Measurements from ENCODE around the gene FGFR2. TPM values are rescaled to one million over a fixed set of nuclear protein-coding genes. Genes with fewer than 3 reads are reported as not detected.

FGFR2 gene
- total RNA-seq, 4 donors from 2014 or later = 0.11 to 0.31 (median 0.22) TPM; not detected in 1

DNA sequence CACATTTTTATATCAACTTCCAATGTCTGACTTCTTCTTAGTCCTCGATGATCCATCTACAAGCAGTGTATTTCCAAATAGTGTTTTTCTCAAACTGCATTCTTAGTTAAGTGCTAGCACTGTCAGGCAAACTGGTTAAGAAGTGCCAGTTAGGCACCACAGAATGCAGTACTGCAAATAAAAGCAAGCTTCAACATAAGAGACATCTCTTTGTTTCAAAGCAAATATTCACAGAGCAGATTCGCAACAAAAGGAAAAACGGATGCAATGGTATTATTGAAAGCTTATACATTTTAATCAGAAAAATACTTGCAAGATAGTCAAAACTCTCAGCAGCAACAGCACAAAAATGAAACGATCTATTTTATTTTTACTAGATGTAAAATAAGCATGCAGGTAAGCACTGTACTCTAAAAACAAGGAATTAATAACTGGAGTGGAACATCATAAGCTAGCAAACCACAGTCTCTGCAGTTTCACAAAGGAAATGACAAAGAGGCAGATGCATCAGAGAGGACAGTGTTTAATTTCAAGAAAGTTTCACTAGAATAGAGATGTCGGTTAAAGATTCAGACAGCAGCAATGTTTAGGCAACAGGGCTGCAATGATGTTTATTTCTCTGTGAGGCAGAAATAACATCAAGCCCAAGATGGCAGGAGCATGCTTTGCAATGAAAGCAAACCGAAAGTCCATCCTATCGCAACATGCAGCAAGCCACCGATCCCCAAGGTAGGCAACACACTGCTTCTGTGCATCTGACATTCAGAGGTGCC lies 82.0 kb downstream of the FGFR2 start:
- Histone ChIP-seq H3K9me3 (no peaks in the 10 kb centered on the region), H3K27me3 (no peaks in the 10 kb centered on the region), H3K4me1 (no peaks in the 10 kb centered on the region), H3K4me3 (no peak overlapping the region), H3K36me3 (no peaks in the 10 kb centered on the region), H3K27ac (no peak overlapping the region)
- TF ChIP-seq POLR2A (IDR thresholded peaks at IDR 0.05) = no peak
- TF ChIP-seq, protein P1, sequence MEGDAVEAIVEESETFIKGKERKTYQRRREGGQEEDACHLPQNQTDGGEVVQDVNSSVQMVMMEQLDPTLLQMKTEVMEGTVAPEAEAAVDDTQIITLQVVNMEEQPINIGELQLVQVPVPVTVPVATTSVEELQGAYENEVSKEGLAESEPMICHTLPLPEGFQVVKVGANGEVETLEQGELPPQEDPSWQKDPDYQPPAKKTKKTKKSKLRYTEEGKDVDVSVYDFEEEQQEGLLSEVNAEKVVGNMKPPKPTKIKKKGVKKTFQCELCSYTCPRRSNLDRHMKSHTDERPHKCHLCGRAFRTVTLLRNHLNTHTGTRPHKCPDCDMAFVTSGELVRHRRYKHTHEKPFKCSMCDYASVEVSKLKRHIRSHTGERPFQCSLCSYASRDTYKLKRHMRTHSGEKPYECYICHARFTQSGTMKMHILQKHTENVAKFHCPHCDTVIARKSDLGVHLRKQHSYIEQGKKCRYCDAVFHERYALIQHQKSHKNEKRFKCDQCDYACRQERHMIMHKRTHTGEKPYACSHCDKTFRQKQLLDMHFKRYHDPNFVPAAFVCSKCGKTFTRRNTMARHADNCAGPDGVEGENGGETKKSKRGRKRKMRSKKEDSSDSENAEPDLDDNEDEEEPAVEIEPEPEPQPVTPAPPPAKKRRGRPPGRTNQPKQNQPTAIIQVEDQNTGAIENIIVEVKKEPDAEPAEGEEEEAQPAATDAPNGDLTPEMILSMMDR (IDR thresholded peaks at IDR 0.05 in 4 of 5, conservative IDR thresholded peaks at IDR 0.05 in 1 of 5) = no peak
- ATAC-seq = no peak
- in situ Hi-C loops (cut with MboI; ENCODE audit: low sequenced_read_pairs in 4 of 4) = no loop called here
- no peak for DNase-seq
- intact Hi-C loops (cut with DNase I; ENCODE audit: low total_unique reads) = no loop called here

DNA sequence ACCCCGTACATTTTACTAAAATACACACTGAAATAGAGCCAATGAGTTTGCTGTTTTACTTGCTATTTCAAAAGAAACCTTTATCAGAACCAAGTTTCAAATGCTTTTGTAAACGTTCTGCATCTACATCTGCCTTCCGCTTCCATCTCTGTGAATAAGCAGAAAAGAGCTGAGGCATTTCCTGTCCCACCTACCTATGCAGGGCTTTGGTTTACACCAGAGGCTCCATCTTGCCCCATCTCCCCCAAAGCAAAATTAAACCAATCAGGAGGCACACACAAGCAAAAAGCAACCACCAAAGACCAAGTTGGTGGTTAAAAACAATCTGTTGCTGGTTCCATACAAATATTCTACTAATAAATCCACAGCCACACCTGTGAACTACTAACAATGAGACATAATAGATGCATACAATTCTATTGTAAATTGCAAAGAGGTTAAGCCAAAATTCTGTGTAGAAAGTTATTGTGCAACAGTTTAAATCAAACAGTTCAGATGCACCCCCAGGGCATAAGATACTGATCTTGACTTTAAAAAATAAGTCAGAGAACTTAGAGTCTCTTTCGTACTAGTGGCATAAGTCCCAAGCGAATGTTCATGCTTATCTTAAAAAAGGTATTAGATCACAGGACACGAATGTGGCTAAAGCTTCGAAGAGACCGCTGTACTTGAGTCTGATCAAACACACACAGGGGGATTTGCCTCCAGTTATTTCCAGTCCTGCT lies 83.9 kb downstream of the FGFR2 start:
- H3K9me3 ChIP-seq = no peaks in the 10 kb centered on the region
- DNase-seq (no peak), ATAC-seq (no peak)
- H3K4me3 ChIP-seq = no peak overlapping the region
- in situ Hi-C loops (cut with MboI; ENCODE audit: low sequenced_read_pairs in 4 of 4) (no loop called here), intact Hi-C loops (cut with DNase I; ENCODE audit: low total_unique reads) (no loop called here)
- H3K27ac ChIP-seq = no peak overlapping the region
- H3K36me3 ChIP-seq = no peaks in the 10 kb centered on the region
- no peaks in the 10 kb centered on the region for H3K27me3 ChIP-seq
- no peak for TF ChIP-seq POLR2A (IDR thresholded peaks at IDR 0.05)
- TF ChIP-seq, protein P1 (IDR thresholded peaks at IDR 0.05 in 4 of 5, conservative IDR thresholded peaks at IDR 0.05 in 1 of 5) = no peak
- no peaks in the 10 kb centered on the region for H3K4me1 ChIP-seq

DNA sequence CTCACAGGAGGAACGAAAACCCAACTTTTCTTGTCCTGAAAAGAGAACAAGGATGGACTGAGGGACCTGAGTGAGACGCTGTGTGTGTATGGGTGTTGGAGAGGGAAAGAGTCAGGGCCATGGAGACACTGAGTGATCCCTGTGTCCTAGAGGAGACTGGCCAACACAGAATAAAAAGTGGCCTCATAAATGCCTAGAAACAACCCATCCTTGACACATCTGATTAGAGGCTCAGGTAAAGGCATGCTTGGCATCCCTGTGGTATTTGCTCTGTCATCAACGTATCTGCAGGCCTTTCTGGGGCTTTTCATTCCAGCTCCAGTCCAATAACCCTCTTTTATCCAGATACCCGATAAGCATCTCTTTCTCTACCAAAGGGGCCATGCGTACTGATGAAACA lies 86.3 kb downstream of the FGFR2 start:
- H3K27me3 ChIP-seq = no peaks in the 10 kb centered on the region
- no peaks in the 10 kb centered on the region for H3K36me3 ChIP-seq
- no peaks in the 10 kb centered on the region for H3K9me3 ChIP-seq
- no peak overlapping the region for H3K4me3 ChIP-seq
- no peaks in the 10 kb centered on the region for H3K4me1 ChIP-seq
- no peak overlapping the region for H3K27ac ChIP-seq
- intact Hi-C loops (cut with DNase I; ENCODE audit: low total_unique reads) (no loop called here), in situ Hi-C loops (cut with MboI; ENCODE audit: low sequenced_read_pairs in 4 of 4) (no loop called here)
- TF ChIP-seq POLR2A (IDR thresholded peaks at IDR 0.05) = no peak
- TF ChIP-seq, protein P1 (IDR thresholded peaks at IDR 0.05 in 4 of 5, conservative IDR thresholded peaks at IDR 0.05 in 1 of 5) = no peak
- ATAC-seq = no peak
- no peak for DNase-seq

DNA sequence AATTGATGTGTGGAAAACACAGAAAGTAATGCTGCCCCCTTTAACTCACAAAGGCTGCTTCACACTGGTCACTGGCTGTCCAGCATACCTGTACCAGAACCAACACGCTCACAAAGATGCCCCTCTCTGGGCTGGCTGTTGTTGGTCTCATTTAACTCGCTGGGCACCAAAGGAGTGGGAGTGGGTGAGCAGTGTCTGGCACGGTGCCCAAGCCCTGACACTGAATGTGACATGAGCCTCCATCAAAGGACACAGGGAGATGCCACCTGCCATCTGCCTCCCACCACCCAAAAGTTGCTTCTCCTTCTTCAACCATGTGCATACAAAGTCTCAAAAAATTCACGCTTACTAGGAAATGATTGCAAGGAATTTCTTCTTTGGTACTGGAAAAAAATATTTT lies 86.8 kb downstream of the FGFR2 start:
- H3K36me3 ChIP-seq = no peaks in the 10 kb centered on the region
- no peak overlapping the region for H3K4me3 ChIP-seq
- H3K4me1 ChIP-seq = no peaks in the 10 kb centered on the region
- DNase-seq (no peak), ATAC-seq (no peak)
- no peak for TF ChIP-seq POLR2A (IDR thresholded peaks at IDR 0.05)
- TF ChIP-seq, protein P1 (IDR thresholded peaks at IDR 0.05 in 4 of 5, conservative IDR thresholded peaks at IDR 0.05 in 1 of 5) = no peak
- H3K9me3 ChIP-seq = no peaks in the 10 kb centered on the region
- H3K27me3 ChIP-seq = no peaks in the 10 kb centered on the region
- intact Hi-C loops (cut with DNase I; ENCODE audit: low total_unique reads) (no loop called here), in situ Hi-C loops (cut with MboI; ENCODE audit: low sequenced_read_pairs in 4 of 4) (no loop called here)
- no peak overlapping the region for H3K27ac ChIP-seq

All from gastrocnemius medialis (tissue), 4 donors.